BJ (cell line): ENCODE data around the gene FASLG. TPM values are rescaled to one million over a fixed set of nuclear protein-coding genes. Genes with fewer than 3 reads are reported as not detected.

Source experiments
- CTCF ChIA-PET: fragments of 350-600 bp; formaldehyde crosslinking; extraction: SDS; loops from one replicate; lab custom pipeline; 2021; ENCODE audit warnings: antibody characterized with exemption, inconsistent platforms; lab: Yijun Ruan, JAX
- POLR2A ChIA-PET: fragments of 300-600 bp; sonication (Branson Sonifier 250); formaldehyde crosslinking; extraction: SDS; loops from one replicate; lab custom pipeline; 2021; ENCODE audit warnings: antibody characterized with exemption; lab: Charles Lee
- DNase-seq: peaks from one replicate; pipeline ENCODE4 v3.0.0-alpha.2; 2011; ENCODE audit warnings: low read depth
- H3K27me3 ChIP-seq: 2 replicates; pipeline ENCODE4 v1.6.0; 2011; ENCODE audit warnings: low read length; ENCODE audit not compliant: control insufficient read depth, insufficient read depth
- H3K36me3 ChIP-seq: 2 replicates; pipeline ENCODE4 v1.5.1; 2011; ENCODE audit warnings: low read length; ENCODE audit not compliant: control insufficient read depth, insufficient read depth
- H3K4me3 ChIP-seq: 2 replicates; pipeline ENCODE4 v1.5.1; 2011; ENCODE audit warnings: low read depth, mild to moderate bottlenecking, control low read depth, low read length
- CTCF ChIP-seq: IDR thresholded peaks from 2 replicates; pipeline ENCODE4 v1.5.1; 2011; ENCODE audit warnings: low read depth, mild to moderate bottlenecking, control low read depth, inconsistent platforms, low read length, moderate library complexity; ENCODE audit not compliant: insufficient read depth
- polyA minus RNA-seq: library from RNA; depleted of rRNA, polyadenylated mRNA; stranded (reverse); fragments of >200 nt; gene quantifications from 2 replicates; pipeline ENCODE4 v1.2.3, GENCODE V29; 2011; rRNA and poly(A)+ RNA removed
- polyA plus RNA-seq: library from polyadenylated mRNA; depleted of rRNA; stranded (reverse); fragments of >200 nt; gene quantifications from 2 replicates; pipeline ENCODE4 v1.2.3, GENCODE V29; 2011; rRNA removed

FASLG gene
- polyA plus RNA-seq (not detected in 2 replicates), polyA minus RNA-seq (not detected in 2 replicates)

- POLR2A ChIA-PET, result no interaction called here
Observed at GRCh38 chr1:172658871-172659453, at the start of gene FASLG. FASLG (plus strand) TSS chr1:172659103; CDS start chr1:172659202, 99 bp downstream.

GRCh38 chr1:172609528-172609927, 49.4 kb upstream of the FASLG start:
- CTCF ChIA-PET, result interaction anchor here (0.6 to 4.8 kb wide), 7 partner anchors 10 to 111 kb away, joined by 3 to 28 read pairs (median 4); partner anchors contain the start of gene FASLG
- POLR2A ChIA-PET, result no interaction called here
- DNase-seq, result no peak

More at GRCh38 chr1:172658871-172659453, at the start of gene FASLG:
- no peaks in the 10 kb centered on the region for H3K27me3 ChIP-seq
- H3K36me3 ChIP-seq, result no peaks in the 10 kb centered on the region
- CTCF ChIA-PET, result interaction anchor here (0.6 to 1.4 kb wide), 4 partner anchors 25 to 116 kb away, joined by 3 to 4 read pairs (median 3); no protein-coding TSS in a partner anchor
- H3K4me3 ChIP-seq, result no peak within 1 kb of the TSS
- DNase-seq, result no peak
- no peak for TF ChIP-seq CTCF

GRCh38 chr1:172612478-172612877, 46.4 kb upstream of the FASLG start:
- Histone ChIP-seq H3K27me3 (no peaks in the 10 kb centered on the region), H3K36me3 (0 out of 2 replicates have a peak, but pooled peaks cover 1% of the 10 kb centered on the region), H3K4me3 (no peak overlapping the region)
- CTCF ChIA-PET, result no interaction called here
- no peak for TF ChIP-seq CTCF
- POLR2A ChIA-PET, result no interaction called here
- DNase-seq, result no peak

More at GRCh38 chr1:172609528-172609927, 49.4 kb upstream of the FASLG start:
- no peak overlapping the region for H3K4me3 ChIP-seq
- H3K27me3 ChIP-seq, result no peaks in the 10 kb centered on the region
- peak; percentile 31; the same call in 1 of the 2 replicates for TF ChIP-seq CTCF
- H3K36me3 ChIP-seq, result 0 out of 2 replicates have a peak, but pooled peaks cover 1% of the 10 kb centered on the region

GRCh38 chr1:172613294-172613693, 45.6 kb upstream of the FASLG start:
- DNase-seq, result no peak
- POLR2A ChIA-PET, result no interaction called here
- TF ChIP-seq CTCF, result no peak

GRCh38 chr1:172616195-172616594, 42.7 kb upstream of the FASLG start:
- no peak for TF ChIP-seq CTCF
- Histone ChIP-seq H3K27me3 (no peaks in the 10 kb centered on the region), H3K4me3 (no peak overlapping the region), H3K36me3 (no peaks in the 10 kb centered on the region)
- CTCF ChIA-PET, result interaction anchor here (1.3 to 1.9 kb wide), 2 partner anchors 13 to 103 kb away, joined by 5 to 6 read pairs; no protein-coding TSS in a partner anchor
- no peak for DNase-seq
- POLR2A ChIA-PET, result no interaction called here

More at GRCh38 chr1:172613294-172613693, 45.6 kb upstream of the FASLG start:
- CTCF ChIA-PET, result no interaction called here
- Histone ChIP-seq H3K27me3 (no peaks in the 10 kb centered on the region), H3K4me3 (no peak overlapping the region), H3K36me3 (0 out of 2 replicates have a peak, but pooled peaks cover 1% of the 10 kb centered on the region)
